HG02678 (cell line): ENCODE measurements around the gene FCRL6.

Experiments used
- ATAC-seq: cut with Tn5 transposase; IDR thresholded peaks from one replicate; pipeline ENCODE4 v1.9.1; 2021; ENCODE audit warnings: mild to moderate bottlenecking, moderate library complexity; ENCODE audit not compliant: unreplicated experiment

Gene FCRL6

GRCh38 chr1:159831412-159832141 is 29.4 kb downstream of the FCRL6 start:
- no peak for ATAC-seq

GRCh38 chr1:159832309-159832708 is 30.1 kb downstream of the FCRL6 start:
- no peak for ATAC-seq

DNA sequence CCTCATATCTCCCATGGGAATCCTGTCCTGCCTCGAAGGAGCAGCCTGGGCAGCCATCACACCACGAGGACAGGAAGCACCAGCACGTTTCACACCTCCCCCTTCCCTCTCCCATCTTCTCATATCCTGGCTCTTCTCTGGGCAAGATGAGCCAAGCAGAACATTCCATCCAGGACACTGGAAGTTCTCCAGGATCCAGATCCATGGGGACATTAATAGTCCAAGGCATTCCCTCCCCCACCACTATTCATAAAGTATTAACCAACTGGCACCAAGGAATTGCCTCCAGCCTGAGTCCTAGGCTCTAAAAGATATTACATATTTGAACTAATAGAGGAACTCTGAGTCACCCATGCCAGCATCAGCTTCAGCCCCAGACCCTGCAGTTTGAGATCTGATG is 33.2 kb downstream of the FCRL6 start:
- ATAC-seq = no peak

DNA sequence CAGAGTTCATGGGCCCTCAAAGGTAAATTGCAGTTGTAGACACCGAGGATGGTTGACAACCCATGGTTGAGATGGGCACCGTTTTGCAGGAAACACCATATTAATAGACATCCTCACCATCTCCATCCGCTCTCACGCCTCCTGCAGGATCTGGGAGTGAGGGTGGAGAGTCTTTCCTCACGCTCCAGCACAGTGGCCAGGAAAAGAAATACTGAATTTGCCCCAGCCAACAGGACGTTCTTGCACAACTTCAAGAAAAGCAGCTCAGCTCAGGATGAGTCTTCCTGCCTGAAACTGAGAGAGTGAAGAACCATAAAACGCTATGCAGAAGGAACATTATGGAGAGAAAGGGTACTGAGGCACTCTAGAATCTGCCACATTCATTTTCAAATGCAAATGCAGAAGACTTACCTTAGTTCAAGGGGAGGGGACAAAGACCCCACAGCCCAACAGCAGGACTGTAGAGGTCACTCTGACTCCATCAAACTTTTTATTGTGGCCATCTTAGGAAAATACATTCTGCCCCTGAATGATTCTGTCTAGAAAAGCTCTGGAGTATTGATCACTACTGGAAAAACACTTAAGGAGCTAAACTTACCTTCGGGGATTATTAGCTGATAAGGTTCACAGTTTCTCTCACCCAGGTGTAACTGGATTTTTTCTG is 33.8 kb downstream of the FCRL6 start:
- ATAC-seq = no peak

DNA sequence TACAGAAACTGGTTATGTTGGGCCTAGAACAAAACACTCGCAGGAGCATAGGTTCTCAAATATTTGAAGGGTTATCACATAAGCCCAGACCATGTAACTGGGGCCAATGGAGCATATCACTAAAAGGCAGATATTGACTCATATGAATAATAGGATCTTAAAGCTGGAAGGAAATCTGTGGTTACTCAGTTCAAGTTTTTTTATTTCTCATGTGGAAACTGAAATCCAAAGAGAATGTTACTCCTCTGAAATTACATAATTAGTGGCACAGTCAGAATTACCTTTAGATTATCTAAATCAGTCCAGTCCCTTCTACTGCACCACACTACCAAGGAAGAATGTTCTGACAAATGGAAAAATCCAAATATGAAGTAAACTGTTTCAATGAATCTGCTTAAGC is 36.6 kb downstream of the FCRL6 start:
- peak; percentile 50 for ATAC-seq

GRCh38 chr1:159839116-159839849 is 37.1 kb downstream of the FCRL6 start:
- ATAC-seq = peak; percentile 71

- no peak for ATAC-seq
Measured at GRCh38 chr1:159841749-159842148, 39.6 kb downstream of the FCRL6 start.

DNA sequence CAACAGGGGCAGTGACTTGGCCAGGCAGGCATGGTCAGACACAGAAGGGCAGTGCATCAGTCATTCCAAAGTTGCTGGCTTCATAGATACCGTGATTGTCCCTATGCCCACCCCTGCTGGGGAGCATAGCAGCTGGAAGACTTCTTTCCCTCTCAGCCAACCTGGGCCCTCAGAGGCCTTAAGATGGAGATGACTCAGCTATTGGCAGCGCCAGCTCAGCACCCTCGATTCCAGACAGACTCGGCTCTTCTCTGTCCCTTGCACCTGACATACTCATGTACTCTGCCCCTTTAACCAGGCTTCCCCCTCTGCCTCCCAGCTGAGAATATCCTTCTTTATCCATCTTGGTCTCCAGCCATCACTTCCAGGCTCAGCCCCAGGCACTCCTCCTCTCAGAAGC is 41.3 kb downstream of the FCRL6 start:
- no peak for ATAC-seq

- no peak for ATAC-seq
Measured at GRCh38 chr1:159845751-159846629, 43.8 kb downstream of the FCRL6 start.

DNA sequence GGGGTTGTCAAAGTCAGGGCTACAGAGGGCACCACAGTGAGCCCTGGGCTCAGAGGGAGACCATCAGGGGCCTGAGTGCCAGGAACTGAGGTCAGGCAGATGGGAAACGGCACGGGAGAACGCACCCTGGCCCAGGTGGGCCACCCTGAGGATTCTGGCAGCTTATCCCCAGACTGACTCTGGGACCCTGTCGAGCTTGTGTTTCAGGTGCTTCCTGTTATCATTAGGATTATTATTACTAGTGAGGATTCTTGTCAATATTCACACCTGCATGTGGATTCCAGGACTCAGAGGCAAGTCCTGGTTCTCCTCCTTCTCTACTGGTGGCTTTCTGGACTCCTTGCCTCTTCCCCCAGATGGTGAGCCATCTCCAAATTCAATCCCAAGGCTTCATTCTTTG is 45.1 kb downstream of the FCRL6 start:
- ATAC-seq = no peak

DNA sequence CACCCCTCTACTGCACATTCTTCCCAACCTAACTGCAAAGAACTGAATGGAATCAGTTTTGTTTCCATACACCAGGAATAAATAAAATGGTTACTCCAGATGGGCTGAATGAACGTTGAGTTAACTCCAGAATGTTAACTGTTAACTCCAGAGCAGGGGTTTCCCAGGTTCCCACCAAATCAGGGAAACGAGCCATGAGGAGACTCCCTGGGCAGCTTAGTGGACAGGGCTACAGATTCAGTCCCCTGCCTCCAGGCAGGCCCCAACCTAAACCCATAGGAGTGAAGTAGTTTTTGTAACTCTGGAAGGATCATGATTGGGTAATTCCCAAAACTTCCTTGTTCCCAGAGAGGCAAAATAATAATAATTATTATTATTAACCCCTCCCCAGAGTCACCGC is 46.2 kb downstream of the FCRL6 start:
- ATAC-seq = no peak

DNA sequence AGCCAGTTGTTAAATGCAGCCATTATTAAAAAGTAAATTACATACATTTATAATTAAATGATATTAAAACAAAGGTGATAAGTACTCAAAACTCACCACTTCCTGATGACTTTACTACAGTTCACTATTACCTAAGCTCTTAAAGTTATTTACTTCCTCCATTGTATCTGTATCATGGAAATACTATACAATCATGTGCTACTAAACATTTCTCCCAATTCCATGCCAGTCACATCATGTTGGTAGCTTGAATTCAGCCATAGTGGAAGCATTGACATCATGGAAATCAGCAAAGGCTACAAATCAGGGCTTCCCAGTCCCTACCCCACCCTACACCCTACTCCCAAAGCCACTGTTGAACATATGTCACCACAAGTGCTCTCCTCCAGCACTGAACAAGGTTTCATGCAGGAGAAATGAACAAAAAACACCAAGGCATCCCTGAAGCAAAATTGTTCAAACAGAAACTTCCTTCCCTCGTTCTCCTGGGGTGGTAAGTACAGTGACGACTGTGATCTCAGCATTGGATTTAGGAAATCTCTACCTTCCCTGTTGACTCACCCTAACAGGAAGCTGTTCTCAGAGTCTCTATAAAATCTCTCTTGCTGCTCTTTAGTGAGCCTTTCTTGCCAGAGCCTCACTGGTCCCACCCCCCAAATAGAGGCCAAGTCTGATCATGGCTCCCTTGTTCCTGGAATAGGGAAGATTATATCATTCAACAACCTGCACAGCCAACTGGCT is 47.6 kb downstream of the FCRL6 start:
- no peak for ATAC-seq

- ATAC-seq = no peak
Measured at GRCh38 chr1:159851407-159851806, 49.2 kb downstream of the FCRL6 start.

DNA sequence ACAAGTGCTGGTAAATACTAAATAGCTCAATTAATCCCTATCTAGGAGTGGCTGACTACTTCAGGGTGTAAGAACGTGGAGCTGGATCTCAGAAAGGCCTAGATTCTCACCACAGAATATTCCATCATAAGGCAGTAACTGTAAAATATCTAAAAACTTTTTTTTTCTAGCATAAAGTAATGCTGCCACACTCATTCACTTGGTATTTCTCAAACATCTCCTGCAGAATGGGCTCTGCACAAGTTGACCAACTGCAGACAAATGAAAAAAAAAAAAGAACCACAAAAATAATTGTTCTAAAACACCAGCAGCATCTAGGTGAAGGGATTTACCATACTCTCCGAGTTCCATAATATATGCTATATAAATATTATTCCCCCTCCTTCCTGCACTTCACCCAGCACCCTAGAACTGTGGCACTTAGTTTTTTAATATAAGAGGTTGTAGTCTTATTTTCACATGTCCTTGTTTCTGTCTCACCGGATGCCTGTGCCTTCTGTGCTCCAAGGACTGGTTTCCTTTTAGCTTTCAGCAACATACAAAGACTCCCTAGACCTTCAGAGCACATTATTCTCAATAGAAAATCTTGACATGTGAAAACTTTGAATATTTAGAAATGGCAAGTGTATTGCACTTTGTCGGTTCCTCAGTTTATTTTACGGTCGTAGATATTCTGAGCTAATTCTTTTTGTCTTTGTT is 51.4 kb downstream of the FCRL6 start:
- ATAC-seq = no peak

GRCh38 chr1:159854116-159854692 is 52.0 kb downstream of the FCRL6 start:
- no peak for ATAC-seq

DNA sequence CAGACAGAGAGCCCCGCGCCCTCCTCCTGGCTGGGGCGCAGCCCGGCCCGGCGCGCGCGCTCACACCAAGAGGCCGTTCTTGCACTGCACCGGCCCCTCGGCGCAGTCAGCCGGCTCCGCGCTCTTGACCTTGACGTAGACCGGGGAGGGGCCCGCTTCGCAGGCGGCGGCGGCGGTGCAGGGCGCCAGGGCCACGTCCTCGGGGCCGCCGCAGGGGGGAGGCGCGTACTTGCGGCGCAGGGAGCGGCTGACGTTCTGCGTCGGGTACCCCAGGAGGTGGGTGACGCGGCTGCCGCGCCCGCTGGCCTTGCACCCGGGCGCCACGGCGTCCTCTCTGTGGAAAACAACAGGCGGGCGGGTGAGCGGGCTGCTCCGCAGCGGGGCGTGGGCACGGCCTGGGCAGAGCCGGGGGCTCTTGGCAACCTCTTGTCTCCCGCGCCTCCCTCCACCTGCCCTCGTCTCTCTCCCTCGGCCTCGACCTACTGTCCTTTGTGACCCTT is 52.6 kb downstream of the FCRL6 start:
- ATAC-seq = peak; percentile 92

- no peak for ATAC-seq
Measured at GRCh38 chr1:159855709-159856108, 53.5 kb downstream of the FCRL6 start.

GRCh38 chr1:159856576-159856975 is 54.4 kb downstream of the FCRL6 start:
- ATAC-seq = no peak

DNA sequence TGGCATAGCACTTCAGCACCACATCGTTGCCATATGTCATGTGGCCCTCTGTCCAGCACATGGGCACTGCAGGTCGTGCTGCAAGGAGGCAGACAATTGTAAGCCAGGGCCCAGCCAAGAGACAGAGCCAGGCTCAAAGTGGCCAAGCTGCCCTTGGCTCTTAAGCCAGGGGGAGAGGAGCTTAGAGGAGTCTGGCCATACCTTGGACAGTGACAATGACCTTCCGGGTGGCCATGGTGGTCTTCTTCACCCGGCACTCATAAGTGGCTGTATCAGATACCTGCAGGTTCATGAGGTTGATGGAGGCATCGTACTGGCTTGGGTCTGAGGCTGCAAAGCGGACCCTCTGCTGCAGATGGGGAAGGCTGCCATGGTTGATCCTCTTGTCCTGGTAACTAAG is 55.7 kb downstream of the FCRL6 start:
- ATAC-seq = no peak
